Testis (tissue), 3 donors: ENCODE data around the gene UPK3A. TPM values are rescaled to one million over a fixed set of nuclear protein-coding genes. Genes with fewer than 3 reads are reported as not detected.

Experiments
- DNase-seq: peaks from one replicate; pipeline ENCODE4 v3.0.0-alpha.2; 2019
- H3K27ac ChIP-seq, 2 donors: fragments of 200-600 bp; sonication (generic); one replicate each; pipeline ENCODE4 v1.5.1; 2019
- H3K27me3 ChIP-seq: fragments of 200-600 bp; sonication (generic); one replicate; pipeline ENCODE4 v1.5.1; 2019
- H3K36me3 ChIP-seq: fragments of 200-600 bp; sonication (generic); one replicate; pipeline ENCODE4 v1.5.1; 2017; ENCODE audit warnings: low read depth; ENCODE audit errors: missing control alignments
- H3K4me1 ChIP-seq: fragments of 200-600 bp; sonication (generic); one replicate; pipeline ENCODE4 v1.5.1; 2019
- H3K4me3 ChIP-seq, 2 donors: fragments of 200-600 bp; sonication (generic); one replicate each; pipeline ENCODE4 v1.5.1; 2017 to 2019
- H3K9me3 ChIP-seq: fragments of 200-600 bp; sonication (generic); one replicate; pipeline ENCODE4 v1.5.1; 2017
- CTCF ChIP-seq, 3 experiments: fragments of 450-650 bp in 2 of 3; fragments of 200-600 bp in 1 of 3; sonication (generic) in 1 of 3; IDR thresholded peaks; one replicate each; pipeline ENCODE4 v1.5.1; 2016 to 2019; ENCODE audit warnings: antibody characterized with exemption in 3 of 3, mild to moderate bottlenecking in 2 of 3, moderate library complexity in 1 of 3
- POLR2A ChIP-seq: fragments of 450-650 bp; IDR thresholded peaks from one replicate; pipeline ENCODE4 v1.6.1; 2017; ENCODE audit warnings: antibody characterized with exemption, mild to moderate bottlenecking, moderate library complexity
- WGBS, 2 donors: methylation state at CpG; one replicate each; pipeline ENCODE4 v1.1.5; 2018; 5-methylcytosine and 5-hydroxymethylcytosine counted together
- intact Hi-C: fragments of 100-400 bp; cut with DNase I; formaldehyde crosslinking; loops from one replicate; pipeline ENCODE4 v1.15.1; 2023; ENCODE audit warnings: low total_unique reads
- polyA plus RNA-seq: library from polyadenylated mRNA; stranded (reverse); fragments of 350-450 nt; fragmentation: Illumina TruSeq; extraction: RNeasy Lipid Tissue Mini Kit (QIAGEN cat#74804); gene quantifications from one replicate; pipeline ENCODE4 v1.2.3, GENCODE V29; 2014; ENCODE audit warnings: low read depth, low replicate concordance; ENCODE audit not compliant: insufficient read depth
- total RNA-seq, 2 donors: library from RNA; depleted of rRNA; stranded (reverse); fragments of >200 nt; gene quantifications; one replicate each; pipeline ENCODE4 v1.2.3, GENCODE V29; 2016

The UPK3A gene
- total and polyA plus RNA-seq, 3 donors from 2014 or later = not detected

DNA sequence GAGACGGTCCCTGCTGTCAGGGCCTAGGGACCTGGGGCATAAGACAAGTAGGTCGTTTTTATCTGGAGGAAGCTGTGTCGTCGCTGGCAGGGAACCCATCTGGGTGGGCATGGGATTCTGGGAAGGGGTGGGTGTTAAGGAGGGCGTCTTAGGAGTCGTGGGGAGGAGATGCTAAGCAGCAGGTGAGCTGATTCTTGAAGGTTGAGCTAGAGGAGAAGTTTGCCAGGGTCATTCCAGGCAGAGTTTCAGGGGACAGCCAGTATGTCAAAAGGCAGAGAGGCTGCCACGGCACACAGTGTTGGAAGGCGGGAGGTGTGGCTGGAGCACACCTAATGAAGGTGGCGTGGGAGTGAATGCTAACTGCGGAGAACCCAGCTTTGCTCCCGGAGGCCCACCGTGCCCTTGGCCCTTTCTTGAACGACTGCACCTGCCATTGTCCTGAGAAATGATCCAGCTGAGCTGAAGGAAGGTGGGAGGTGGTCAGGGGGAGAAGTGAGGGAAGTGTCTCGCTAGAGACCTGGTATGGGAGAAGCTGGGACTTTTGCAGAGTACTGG lies 26.3 kb downstream of the UPK3A start:
- no peaks in the 10 kb centered on the region for H3K27me3 ChIP-seq
- peak overlapping the region; percentile 77 to 79 for H3K4me3 ChIP-seq
- TF ChIP-seq POLR2A = no peak
- TF ChIP-seq CTCF (IDR thresholded peaks at IDR 0.05) = no peak
- H3K9me3 ChIP-seq = no peaks in the 10 kb centered on the region
- H3K36me3 ChIP-seq = no peaks in the 10 kb centered on the region
- peak overlapping the region in 1 of 2 donors; percentile 78 for H3K27ac ChIP-seq
- intact Hi-C loops = no loop called here
- 37% methylated on average over 14 of the region's 14 CpGs for WGBS, 2 donors
- H3K4me1 ChIP-seq = peaks cover 15% of the 10 kb centered on the region
- no peak for DNase-seq

DNA sequence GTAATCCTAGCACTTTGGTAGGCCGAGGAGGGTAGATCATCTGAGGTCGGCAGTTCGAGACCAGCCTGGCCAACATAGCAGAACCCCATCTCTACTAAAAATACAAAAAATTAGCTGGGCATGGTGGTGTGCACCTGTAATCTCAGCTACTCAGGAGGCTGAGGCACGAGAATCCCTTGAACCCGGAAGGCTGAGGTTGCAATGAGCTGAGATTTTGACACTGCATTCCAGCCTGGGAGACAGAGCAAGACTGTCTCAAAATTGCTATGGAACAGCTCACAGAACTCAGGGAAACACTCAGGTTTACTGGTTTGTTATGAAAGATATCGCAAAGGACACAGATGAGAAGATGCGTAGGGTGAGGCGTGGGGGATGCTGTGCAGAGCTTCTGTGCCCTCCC lies 27.7 kb downstream of the UPK3A start:
- Histone ChIP-seq H3K4me1 (peaks cover 22% of the 10 kb centered on the region), H3K27me3 (no peaks in the 10 kb centered on the region), H3K36me3 (no peaks in the 10 kb centered on the region), H3K27ac (no peak overlapping the region), H3K4me3 (no peak overlapping the region), H3K9me3 (no peaks in the 10 kb centered on the region)
- intact Hi-C loops = no loop called here
- 89 to 90% methylated on average over 8 of the region's 8 CpGs for WGBS, 2 donors
- no peak for DNase-seq
- TF ChIP-seq POLR2A = no peak
- TF ChIP-seq CTCF (IDR thresholded peaks at IDR 0.05) = no peak

GRCh38 chr22:45312856-45313255 lies 28.1 kb downstream of the UPK3A start:
- Histone ChIP-seq H3K27ac (no peak overlapping the region), H3K4me3 (no peak overlapping the region), H3K36me3 (no peaks in the 10 kb centered on the region), H3K27me3 (no peaks in the 10 kb centered on the region), H3K9me3 (no peaks in the 10 kb centered on the region), H3K4me1 (peaks cover 26% of the 10 kb centered on the region)
- intact Hi-C loops = no loop called here
- WGBS, 2 donors = 83 to 90% methylated on average over 4 of the region's 4 CpGs
- DNase-seq = no peak
- no peak for TF ChIP-seq POLR2A
- TF ChIP-seq CTCF (IDR thresholded peaks at IDR 0.05) = no peak

DNA sequence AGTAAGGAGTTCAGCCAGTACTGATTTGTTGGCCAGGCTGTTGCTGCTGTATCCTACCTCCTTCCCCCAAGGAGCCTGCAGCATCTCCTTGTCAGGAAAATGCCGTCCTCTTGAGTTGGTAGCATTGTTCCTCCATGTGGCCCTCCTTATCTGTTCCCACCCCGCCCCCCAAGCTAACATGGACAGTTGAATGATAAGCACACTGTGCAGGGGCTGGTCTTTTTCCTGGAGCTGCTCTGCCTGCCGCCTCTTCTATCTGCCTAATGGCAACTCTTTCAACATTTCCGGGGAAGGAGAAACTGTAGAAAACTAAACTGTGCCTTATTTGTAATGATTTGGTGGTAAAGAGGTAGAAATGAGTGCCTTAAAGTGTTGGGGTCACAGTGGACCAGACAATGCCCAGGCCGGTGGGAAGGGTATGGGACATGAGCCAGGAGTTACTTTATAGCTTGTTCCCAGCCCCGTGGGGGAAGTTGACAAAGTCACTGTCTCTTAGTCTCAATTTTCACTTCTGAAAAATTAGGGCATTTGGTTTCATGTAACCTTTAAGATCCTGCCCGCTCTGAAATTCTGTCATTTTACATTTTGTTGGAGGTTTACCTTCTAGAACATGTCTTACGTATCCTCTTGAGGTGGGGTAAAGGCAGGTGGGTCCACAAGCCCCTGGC lies 29.4 kb downstream of the UPK3A start:
- Histone ChIP-seq H3K4me3 (no peak overlapping the region), H3K4me1 (peaks cover 38% of the 10 kb centered on the region), H3K27me3 (no peaks in the 10 kb centered on the region), H3K27ac (no peak overlapping the region), H3K9me3 (no peaks in the 10 kb centered on the region), H3K36me3 (no peaks in the 10 kb centered on the region)
- no peak for DNase-seq
- 59 to 62% methylated on average over 8 of the region's 8 CpGs for WGBS, 2 donors
- TF ChIP-seq POLR2A (no peak), CTCF (IDR thresholded peaks at IDR 0.05) (no peak)
- intact Hi-C loops = no loop called here

DNA sequence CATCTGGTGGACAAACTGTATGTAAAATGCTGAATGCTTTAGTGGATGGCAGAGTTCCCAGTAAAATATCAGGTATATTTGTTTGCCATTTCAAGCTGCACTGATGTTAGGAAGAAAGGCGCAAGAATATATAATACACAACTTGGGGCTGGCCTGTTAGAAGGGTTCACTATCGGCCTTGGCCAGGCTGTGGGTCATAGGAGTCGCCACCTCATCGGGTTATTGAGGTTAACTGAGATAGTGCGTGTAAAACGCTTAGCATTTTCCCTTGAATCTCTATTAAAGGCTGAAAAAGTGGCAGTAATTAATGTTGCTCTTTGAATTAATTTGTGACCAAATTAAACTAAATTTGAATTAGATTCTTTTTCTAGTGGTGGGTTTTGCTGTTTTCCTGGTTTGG lies 30.0 kb downstream of the UPK3A start:
- H3K27ac ChIP-seq = no peak overlapping the region
- intact Hi-C loops = no loop called here
- H3K9me3 ChIP-seq = no peaks in the 10 kb centered on the region
- no peaks in the 10 kb centered on the region for H3K36me3 ChIP-seq
- no peak overlapping the region for H3K4me3 ChIP-seq
- TF ChIP-seq CTCF (IDR thresholded peaks at IDR 0.05) = no peak
- no peak for TF ChIP-seq POLR2A
- H3K4me1 ChIP-seq = peaks cover 42% of the 10 kb centered on the region
- DNase-seq = no peak
- WGBS, 2 donors = 96% methylated on average over 6 of the region's 6 CpGs
- no peaks in the 10 kb centered on the region for H3K27me3 ChIP-seq
